HG03159 (cell line): ENCODE results near the gene SLFN12.
"Not testable (repeated sequence)": the region's sequence is repeated elsewhere in the genome, so short reads cannot be mapped to it uniquely, and the experiment has no call there.

ENCODE experiments used
- ATAC-seq: cut with Tn5 transposase; IDR thresholded peaks from one replicate; pipeline ENCODE4 v1.9.1; 2021; ENCODE audit warnings: mild to moderate bottlenecking, moderate library complexity; ENCODE audit not compliant: unreplicated experiment

Gene SLFN12

DNA sequence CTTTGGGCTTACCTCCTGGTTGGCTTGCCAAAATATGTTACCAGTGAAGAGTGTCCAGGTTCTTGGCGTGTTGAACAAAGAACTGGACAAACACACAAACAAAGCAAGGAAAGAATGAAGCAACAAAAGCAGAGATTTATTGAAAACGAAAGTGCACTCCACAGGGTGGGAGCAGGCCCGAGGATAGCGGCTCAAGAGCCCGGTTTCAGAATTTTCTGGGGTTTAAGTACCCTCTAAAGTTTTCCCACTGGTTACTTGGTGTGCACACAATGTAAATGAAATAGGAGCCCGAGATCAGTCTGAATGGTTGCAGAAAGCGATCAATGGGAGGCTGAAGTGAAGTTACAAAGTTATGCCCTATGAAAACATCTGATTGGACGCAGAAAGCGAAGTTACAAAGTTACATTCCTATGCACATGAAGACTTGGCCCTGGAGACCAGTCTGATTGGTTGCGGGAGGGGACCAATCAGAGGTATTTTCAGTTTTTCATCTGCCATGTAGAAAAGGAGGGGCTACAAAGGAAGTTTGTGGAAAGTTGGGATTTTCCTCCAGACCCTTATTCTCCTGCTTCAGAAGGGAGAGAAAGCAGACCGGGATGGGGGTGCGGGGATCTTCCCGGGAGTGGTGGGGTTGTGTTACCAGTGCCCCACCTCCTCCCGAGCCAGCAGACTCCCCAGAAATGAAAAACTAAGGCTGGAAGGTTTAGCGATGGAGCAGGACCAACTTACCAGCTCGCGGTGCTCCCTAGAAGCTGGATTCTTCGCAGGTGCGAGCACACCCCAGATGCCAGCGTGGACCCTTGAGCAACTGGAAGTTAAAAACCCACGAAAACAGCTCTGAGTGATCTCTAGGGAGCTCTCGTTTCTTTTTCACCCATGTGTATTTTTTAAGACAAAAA is at the start of gene SLFN12:
Gene SLFN12 (minus strand): TSS at position 325 of the 899 bp plus-strand sequence. CDS start 9,472 bp downstream, outside the sequence.
- peak; percentile 82 for ATAC-seq

DNA sequence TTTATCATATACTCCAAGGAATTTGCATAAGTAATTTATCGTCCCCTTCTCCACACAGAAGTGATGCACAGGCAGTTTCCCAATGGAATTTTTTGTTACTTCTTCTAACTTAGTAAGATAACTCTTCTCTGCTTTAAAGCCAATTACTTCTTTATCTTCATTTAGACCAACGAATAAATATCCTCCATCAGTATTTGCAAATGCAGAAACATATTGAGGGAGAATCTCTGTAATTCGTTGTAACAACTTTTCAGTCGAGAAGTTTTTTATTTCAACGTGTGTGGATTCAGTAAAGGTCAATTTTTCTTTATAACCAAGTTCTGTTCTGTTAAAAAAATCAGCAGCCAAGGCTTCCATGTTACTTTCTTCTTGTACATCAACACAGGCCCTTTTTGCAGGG is 47.0 kb upstream of the SLFN12 start:
- ATAC-seq: no peak

DNA sequence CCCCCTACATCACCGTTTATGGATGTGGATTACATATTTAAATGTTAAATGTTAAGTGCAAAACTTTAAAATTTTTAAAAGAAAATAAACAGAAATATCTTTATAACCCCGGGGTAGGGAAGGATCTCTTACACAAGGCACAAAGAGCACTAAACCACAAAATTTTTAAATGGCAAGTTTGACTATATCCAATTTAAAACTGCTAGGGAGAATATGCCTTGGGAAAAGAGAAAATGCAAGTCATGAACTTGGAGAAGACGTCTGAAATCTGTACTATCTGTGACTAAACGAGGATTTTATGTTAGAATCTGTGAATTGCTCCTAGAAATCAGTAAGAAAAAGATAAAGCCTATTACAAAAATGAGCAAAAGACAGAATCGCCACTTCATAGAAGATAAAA is 44.9 kb upstream of the SLFN12 start:
- ATAC-seq: no peak

DNA sequence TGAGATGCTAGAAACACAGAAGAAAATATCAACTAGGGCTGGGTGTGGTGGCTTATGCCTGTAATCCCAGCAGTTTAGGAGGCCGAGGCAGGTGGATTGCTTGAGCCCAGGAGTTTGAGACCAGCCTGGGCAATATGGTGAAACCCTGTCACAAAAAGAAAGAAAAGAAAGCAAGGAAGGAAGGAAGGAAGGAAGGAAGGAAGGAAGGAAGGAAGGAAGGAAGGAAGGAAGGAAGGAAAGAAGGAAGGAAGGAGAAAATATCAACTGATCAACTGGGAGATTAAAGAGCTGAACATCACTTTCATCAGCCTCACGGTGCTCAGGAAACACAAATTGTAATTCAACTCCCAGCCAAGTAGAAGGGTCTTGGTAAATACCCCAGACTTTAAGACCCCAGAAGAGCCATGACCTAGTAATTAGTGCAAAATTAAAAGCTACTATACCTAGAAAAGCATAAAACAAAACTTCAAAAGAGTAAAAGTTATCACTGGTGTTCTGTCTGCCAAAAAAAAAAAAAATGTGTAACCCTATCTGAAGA is 44.1 kb upstream of the SLFN12 start:
- no peak for ATAC-seq

DNA sequence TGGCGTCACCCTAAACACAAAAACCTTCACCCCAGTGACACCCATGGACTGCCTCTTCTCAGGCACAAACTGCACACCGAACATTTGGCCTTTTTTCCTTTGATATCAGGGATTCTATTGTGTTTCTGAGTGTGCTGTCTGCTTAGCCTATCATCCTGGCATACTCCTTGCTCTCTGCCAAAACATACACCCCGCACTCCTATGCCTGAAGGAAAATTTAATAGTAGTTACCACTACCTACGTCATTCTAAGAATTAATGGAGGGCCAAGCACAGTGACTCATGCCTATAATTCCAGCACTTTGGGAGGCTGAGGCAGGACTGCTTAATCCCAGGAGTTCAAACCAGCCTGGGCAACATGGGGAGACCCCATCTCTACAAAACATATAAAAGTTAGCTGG is 36.2 kb upstream of the SLFN12 start:
- no peak for ATAC-seq

DNA sequence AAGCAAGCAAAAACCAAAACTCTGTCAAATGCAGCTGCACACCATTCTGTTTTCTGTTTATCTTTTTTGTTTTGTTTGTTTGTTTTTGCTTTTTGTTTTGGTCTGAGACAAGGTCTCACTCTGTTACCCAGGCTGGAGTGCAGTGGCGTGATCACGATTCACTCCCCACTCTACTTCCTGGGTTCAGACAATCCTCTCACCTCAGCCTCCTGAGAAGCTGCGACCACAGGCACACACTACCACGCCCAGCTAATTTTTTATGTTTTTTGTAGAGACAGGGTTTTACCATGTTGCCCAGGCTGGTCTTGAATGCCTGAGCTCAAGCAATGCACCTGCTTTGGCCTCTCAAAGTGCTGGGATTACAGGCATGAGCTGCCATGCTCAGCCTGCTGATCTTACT is 35.5 kb upstream of the SLFN12 start:
- ATAC-seq: no peak

DNA sequence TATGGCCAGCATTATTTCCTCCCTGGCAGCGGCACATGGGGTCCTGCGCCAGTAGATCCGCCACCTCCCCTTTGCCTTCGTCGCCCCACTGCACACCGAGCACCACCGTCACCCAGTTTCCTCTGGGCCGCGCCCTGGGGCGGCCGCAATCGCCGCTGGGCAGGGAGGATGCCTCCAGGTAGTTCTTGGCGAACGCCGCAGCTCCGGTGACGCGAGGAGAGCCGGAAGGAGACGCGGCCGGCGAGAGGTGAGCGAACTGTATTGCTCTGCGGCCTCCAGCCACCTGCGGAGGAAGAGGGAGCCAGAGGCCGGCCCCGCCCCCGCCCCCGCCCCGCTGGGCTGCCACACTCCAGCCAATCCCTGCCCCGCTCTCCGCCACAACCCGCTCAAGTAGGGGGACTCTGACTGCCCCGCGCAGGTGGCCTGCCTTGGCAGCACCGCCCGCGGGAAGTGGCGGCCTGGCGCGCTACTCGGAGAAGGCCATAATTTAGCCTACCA is 28.1 kb upstream of the SLFN12 start:
- ATAC-seq: peak; percentile 84

DNA sequence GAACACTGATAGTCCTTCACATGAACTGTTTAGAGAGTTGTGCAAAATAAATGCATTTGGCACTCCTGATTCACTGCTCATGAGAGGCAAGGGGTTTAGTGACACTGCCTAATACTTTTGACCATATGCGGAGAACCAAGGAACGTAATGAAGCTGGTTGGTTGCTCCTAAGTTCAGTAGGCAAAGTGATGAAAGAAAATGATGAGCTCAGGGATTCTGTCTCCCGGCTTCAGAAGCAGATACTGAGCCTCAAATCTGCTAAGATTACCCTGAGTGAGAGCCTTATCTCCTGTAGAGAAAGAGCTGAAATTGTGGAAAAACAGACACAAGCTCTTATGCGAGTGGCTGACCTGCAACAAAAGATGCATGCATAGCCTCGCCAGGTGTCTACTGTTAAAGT is 21.7 kb upstream of the SLFN12 start:
- not testable (repeated sequence) for ATAC-seq

DNA sequence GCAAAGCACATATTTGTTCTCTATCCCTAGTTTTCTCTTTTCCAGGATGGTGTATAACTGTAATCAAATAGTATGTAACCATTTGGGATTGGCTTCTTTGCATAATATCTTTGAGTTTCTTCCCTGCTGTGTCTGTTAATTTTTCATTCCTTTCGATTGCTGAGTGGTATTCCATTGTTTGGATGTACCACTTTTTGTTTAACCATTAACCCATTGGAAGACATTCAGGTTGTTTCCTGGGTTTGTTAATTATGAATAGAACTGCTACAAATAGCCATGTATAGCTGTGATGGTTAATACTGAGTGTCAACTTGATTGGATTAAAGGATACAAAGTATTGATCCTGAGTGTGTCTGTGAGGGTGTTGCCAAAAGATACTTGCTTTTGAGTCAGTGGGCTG is 20.9 kb upstream of the SLFN12 start:
- ATAC-seq: no peak

DNA sequence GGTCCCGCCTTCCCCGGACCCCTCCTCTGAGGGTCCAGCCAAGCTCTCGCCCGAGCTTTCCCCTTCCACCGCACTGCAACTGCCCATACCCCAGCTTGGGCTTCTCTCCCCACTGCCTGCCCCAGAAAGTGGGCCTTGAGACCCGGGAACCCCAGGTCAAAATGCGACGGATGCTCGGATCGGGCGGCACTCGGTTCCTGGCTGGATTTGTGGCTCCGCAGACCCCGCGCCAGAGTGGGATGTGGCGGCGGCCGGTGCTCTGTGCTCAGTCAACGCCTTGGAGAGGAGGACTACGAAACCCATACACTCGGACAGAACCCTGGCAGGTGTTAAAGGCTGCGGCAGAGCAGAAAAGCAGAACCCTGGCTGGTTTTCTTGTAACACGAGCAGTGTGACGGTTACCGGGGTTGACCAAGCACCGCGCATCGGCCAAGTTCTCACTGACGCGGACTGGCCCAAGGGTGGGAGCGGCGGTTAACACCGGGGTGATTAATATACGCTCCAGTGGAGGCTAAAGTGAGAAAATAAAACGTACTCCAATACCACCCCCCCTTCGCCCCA is 17.2 kb upstream of the SLFN12 start:
- no peak for ATAC-seq

DNA sequence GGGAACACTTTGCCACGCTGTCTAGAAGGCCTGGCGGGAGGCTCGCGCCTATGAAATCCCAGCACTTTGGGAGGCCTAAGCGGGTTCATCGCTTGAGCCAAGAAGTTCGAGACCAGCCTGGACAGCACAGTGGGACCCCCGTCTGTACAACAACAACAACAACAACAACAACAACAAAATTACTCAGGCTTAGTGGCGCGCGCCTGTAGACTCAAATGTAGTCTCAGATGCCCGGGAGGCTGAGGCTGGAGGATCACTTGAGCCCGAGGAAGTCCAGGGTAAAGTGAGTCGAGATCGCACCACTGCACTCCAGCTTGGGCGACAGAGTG is 16.6 kb upstream of the SLFN12 start:
- peak; percentile 1 for ATAC-seq

DNA sequence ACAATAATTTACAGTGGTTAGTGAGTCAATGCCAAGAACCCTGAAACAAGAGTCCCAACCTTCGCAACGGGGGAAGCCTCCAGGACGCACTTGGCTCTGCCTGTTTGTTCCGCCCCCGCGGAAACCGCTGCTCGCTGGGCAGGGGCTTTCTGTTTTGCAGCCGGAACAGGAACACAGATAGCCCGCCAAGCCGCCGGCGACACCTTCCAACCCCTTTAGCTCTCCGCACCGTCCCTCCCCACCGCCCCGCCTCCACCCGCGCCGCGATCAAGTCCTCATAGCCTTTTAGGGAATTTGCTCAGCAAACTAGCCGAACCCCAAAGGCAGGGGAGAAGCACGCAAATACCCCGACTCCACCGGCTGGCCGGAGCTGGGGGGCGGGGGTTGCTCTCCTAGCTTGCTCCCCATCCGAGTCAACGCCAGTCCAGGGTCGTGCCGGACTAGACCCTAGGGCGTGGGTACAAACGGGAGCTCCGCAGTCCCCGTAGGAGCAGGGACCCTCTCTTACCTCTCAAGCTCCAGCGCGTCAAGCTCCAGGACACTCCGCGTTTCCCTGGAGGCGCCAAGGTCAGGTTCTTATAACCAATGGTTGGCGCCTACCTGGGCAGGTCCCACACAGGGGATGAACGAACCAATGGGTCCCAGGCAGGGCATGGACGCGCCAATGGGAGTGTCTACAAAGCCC is 16.1 kb upstream of the SLFN12 start, which contains the start of gene SLFN13:
Gene SLFN13 (minus strand): TSS at position 553 of the 685 bp plus-strand sequence. CDS start 3,086 bp downstream, outside the sequence.
- peak; percentile 70 for ATAC-seq

DNA sequence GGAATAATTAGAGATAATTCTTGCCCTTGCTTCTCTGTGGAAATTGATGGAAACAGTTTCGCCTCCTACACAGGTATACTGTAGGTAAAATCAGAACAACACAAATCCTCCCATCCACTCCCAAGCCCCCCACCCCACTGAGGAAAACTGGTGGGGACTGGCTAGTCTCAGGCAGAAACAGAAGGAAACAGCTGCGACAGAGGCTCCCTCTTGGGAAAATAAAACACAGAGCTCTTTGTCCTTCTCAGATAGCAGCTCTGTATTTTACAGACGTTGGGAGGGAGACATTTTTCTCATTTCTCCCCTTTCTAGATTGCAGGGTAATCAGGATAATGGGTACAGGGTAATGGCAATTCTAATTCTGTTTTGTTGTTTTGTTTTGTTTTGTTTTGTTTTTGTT is 15.2 kb upstream of the SLFN12 start:
- ATAC-seq: no peak

DNA sequence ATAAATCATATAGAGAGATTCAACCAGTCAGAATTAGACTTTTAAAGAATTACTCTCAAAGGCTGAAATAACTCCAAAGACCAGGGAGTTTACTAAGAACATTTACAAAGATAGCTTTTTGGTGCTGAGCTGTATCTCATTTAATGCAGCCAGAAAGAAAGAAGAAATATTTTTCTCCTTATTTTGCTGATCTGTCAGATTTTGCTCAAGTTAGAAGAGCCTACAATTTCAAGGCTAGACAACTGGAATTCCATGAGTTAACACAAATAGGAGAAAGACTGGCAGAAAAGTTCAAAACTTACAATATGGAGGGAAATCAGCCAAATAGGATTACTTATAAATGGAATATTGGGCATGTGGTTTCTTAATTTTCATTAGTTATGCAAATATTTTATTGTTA is 6.1 kb upstream of the SLFN12 start:
- no peak for ATAC-seq

DNA sequence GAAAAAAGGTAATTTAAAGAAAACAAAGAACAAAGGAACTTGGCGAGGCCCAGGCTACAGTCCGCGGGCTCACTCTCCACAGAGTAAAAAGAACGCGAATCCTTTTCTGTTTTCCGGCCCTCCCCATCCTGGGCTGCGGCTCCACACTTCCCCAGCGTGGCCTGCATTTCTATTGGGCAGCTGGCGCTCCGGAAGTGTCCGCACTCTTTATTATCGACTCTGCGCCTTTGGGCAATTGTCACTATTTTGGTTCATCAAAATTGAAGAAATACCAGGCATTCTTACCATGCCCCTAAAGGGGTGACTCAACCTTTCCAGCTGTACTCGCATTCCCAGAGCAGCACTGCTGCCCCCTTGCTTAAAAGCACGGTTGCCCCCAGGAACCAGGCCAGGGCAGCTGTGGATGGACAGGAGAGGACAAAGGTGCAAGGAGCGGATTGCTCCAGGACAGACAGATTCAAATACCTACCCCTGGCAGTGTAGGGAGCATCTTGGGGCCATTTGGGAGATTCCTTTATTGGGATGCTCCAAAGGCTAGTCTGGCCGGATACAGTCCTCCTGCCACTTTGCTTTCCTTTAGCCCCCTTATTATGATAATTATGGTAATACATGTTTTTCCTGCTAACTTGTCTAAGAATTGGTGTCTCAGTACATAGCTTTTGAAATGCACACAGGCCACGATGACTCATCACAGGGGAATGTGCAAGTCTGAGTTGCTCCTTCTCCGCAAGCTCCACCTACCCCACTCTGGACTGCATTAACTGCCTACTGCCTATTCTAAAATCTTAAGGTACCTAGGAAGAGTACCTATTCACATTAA is 985 bp upstream of the SLFN12 start:
- no peak for ATAC-seq

DNA sequence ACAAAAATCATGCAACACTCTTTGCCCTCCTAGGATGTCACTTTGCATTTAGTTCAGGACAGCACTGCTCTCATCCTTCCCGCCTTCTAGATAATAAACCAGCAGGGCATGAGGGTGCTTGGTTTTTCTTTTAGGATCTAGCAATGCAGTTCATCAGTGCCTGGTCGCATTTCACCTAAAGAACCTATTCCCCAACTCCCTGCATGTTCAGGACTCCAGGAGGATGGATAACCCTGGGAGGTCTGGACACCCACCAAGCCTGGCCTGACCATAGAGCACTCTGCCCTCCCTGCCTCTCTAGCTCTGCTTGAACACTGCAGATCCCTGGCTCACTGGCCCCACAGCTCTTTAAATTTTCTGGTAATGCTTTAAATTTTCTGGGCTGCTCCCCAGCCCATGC is 2.6 kb downstream of the SLFN12 start:
- no peak for ATAC-seq

DNA sequence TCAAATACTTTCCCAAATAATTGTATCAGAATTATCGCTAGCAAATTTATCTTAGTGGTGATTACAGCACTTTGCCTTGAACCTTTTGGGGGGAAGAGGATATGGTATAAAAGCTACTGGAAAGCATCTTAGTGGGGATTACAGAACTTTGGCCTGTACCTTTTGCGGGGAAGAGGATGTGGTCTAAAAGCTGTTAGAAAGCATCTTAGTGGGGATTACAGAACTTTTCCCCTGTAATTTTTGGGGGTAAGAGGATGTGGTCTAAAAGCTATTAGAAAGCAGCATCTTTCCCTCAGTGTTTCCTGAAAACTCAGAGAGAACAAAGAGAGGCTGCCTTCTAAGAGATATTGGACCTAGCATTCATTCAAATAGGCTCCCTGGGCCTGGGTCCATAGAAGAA is 4.1 kb downstream of the SLFN12 start:
- no peak for ATAC-seq

DNA sequence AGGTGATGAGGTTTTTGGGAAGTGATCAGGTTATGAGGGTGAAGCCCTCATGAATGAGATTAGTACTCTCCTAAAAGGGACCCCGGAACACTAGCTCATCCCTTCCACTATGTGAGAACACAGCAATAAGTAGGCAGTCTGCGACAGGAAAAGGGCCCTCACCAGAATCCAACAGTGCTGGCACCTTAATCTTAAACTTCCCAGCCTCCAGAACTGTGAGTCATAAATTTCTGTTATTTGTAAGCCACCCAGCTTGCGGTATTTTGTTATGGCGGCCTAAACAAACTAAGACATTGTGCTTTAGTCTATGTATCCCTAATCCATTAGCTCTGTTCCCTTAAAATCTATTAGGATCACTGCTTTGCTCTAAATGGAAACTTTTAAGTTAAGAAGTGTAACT is 8.5 kb downstream of the SLFN12 start:
- no peak for ATAC-seq

DNA sequence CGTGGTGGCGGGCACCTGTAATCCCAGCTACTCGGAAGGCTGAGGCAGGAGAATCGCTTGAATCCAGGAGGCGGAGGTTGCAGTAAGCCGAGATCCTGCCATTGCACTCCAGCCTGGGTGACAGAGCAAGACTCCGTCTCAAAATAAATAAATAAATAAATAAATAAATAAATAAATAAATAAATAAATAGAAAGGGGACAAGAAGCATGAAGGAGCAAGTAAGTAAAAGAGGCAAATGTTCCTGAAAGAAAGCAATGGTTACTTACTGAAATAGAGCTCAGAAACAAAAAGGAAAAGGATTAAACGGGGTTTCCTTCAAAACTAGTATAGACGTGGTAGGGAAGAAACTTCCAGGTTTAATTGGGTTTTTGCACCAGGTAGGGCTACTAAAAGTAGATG is 11.2 kb downstream of the SLFN12 start:
- not testable (repeated sequence) for ATAC-seq

DNA sequence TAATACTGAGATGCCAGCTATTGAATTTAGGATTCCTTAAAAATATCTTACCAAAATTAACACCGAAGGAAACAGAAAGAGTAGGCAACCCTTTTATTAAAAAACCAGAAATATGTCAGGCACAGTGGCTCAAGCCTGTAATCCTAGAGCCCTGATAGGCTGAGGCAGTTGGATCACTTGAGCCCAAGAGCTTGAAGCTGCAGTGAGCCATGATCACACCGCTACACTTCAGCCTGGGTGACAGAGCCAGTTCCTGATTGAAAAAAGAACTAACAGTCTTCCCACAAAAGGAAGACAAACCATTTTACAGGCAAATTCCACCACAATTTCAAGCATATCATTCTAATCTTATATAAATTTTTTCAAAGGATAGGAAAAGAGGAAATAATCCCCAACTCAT is 15.6 kb downstream of the SLFN12 start:
- no peak for ATAC-seq

DNA sequence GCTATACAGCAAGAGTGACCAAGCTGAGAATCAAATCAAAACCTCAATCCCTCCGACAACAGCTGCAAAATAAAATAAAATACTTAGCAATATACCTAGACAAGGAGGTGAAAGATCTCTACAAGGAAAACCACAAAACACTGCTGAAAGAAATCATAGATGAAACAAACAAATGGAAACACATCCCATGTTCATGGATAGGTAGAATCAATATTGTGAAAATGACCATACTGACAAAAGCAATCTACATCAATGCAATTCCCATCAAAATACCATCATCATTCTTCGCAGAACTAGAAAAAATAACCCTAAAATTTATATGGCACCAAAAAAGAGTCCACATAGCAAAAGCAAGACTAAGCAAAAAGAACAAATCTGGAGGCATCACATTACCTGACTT is 17.6 kb downstream of the SLFN12 start:
- ATAC-seq: not testable (repeated sequence)
